Spleen (tissue), 7 donors: ENCODE data around the gene MPV17L2.

Source experiments
- CTCF ChIP-seq, 11 experiments: fragments of 200-600 bp in 7 of 11; fragments of 450-650 bp in 4 of 11; sonication (generic) in 4 of 11; IDR thresholded peaks in 8 of 11; conservative IDR thresholded peaks in 3 of 11; 1 replicate in 7 of 11; 2 replicates in 4 of 11; pipeline versions ENCODE4 v1.4.0 to v1.8.0; 2016 to 2021; ENCODE audit warnings: antibody characterized with exemption in 11 of 11, inconsistent platforms in 4 of 11, mild to moderate bottlenecking in 1 of 11
- POLR2A ChIP-seq, 3 donors: fragments of 450-650 bp; IDR thresholded peaks; one replicate each; pipeline ENCODE4 v1.5.1; 2017; ENCODE audit warnings: antibody characterized with exemption in 3 of 3, mild to moderate bottlenecking in 1 of 3
- POLR2AphosphoS5 ChIP-seq, 3 donors: sonication (generic); formaldehyde crosslinking; IDR thresholded peaks; one replicate each; pipeline ENCODE4 v1.5.1; 2017; ENCODE audit warnings: antibody characterized with exemption in 3 of 3
- donor health status: DM: no; HTN: no; CAD: no; lungs with moderate emphysema.
- donor health status: DM: no; HTN: no; CAD: no.
- donor health status: DM: no; HTN: no; CAD: no.

GRCh38 chr19:18145391-18145999, 47.5 kb upstream of the MPV17L2 start:
- TF ChIP-seq POLR2AphosphoS5 (IDR thresholded peaks at IDR 0.05) (peak in 1 of 3 donors; percentile 27), CTCF (IDR thresholded peaks at IDR 0.05 in 8 of 11, conservative IDR thresholded peaks at IDR 0.05 in 3 of 11) (no peak), POLR2A (IDR thresholded peaks at IDR 0.05) (no peak)
